ACC112 (cell line): Measurements from ENCODE around the gene ADK.
"Not testable (repeated sequence)": the region's sequence is repeated elsewhere in the genome, so short reads cannot be mapped to it uniquely, and the experiment has no call there.

Source experiments
- H2AFZ ChIP-seq: fragments of 200-600 bp; sonication (generic); one replicate; pipeline ENCODE4 v1.6.0; 2017; ENCODE audit warnings: antibody characterized with exemption, low read length; ENCODE audit not compliant: unreplicated experiment
- H3K27ac ChIP-seq: fragments of 200-600 bp; sonication (generic); 2 replicates; pipeline ENCODE4 v1.5.1; 2014; ENCODE audit warnings: low read depth, mild to moderate bottlenecking, antibody characterized with exemption, low read length, moderate library complexity
- H3K27me3 ChIP-seq: fragments of 200-600 bp; sonication (generic); 2 replicates; pipeline ENCODE4 v1.6.1; 2014; ENCODE audit warnings: mild to moderate bottlenecking, antibody characterized with exemption, low read length, moderate library complexity, mixed read lengths; ENCODE audit not compliant: insufficient read depth
- H3K36me3 ChIP-seq: fragments of 200-600 bp; sonication (generic); 2 replicates; pipeline ENCODE4 v1.6.1; 2016; ENCODE audit warnings: mild to moderate bottlenecking, antibody characterized with exemption, low read length, moderate library complexity, mixed read lengths; ENCODE audit not compliant: insufficient read depth
- H3K4me1 ChIP-seq: fragments of 200-600 bp; sonication (generic); one replicate; pipeline ENCODE4 v1.6.1; 2016; ENCODE audit warnings: low read length, mixed read lengths; ENCODE audit not compliant: insufficient read depth, unreplicated experiment, control insufficient read depth
- H3K4me3 ChIP-seq: fragments of 200-600 bp; sonication (generic); 2 replicates; pipeline ENCODE4 v1.5.1; 2014; ENCODE audit warnings: mild to moderate bottlenecking, low read depth, low read length
- H3K79me2 ChIP-seq: fragments of 200-600 bp; sonication (generic); one replicate; pipeline ENCODE4 v1.6.0; 2016; ENCODE audit warnings: low read length; ENCODE audit not compliant: control insufficient read depth, unreplicated experiment, insufficient read depth

ADK gene

GRCh38 chr10:74433993-74434392, 283.0 kb downstream of the ADK start:
- Histone ChIP-seq H3K27me3 (no peaks in the 10 kb centered on the region), H3K27ac (no peak overlapping the region), H3K4me1 (peaks cover 38% of the 10 kb centered on the region), H3K79me2 (no peaks in the 10 kb centered on the region), H2AFZ (no peak overlapping the region), H3K4me3 (no peak overlapping the region), H3K36me3 (no peaks in the 10 kb centered on the region)

- H2AFZ ChIP-seq, result no peak overlapping the region
- no peak overlapping the region for H3K4me3 ChIP-seq
- no peaks in the 10 kb centered on the region for H3K36me3 ChIP-seq
- H3K27me3 ChIP-seq, result no peaks in the 10 kb centered on the region
- no peak overlapping the region for H3K27ac ChIP-seq
- H3K79me2 ChIP-seq, result no peaks in the 10 kb centered on the region
- H3K4me1 ChIP-seq, result peaks cover 43% of the 10 kb centered on the region
These were observed 283.5 kb downstream of the ADK start for GRCh38 chr10:74434547-74434946.

GRCh38 chr10:74436523-74437170, 285.6 kb downstream of the ADK start:
- H3K4me1 ChIP-seq, result peaks cover 43% of the 10 kb centered on the region
- no peak overlapping the region for H3K27ac ChIP-seq
- H3K27me3 ChIP-seq, result no peaks in the 10 kb centered on the region

GRCh38 chr10:74437822-74438221, 286.8 kb downstream of the ADK start:
- no peaks in the 10 kb centered on the region; the same call in 1 of the 2 replicates for H3K36me3 ChIP-seq
- peak overlapping the region; percentile 25; the same call in 1 of the 2 replicates for H3K27ac ChIP-seq
- H3K79me2 ChIP-seq, result no peaks in the 10 kb centered on the region

More at GRCh38 chr10:74436523-74437170, 285.6 kb downstream of the ADK start:
- no peak overlapping the region for H3K4me3 ChIP-seq
- no peaks in the 10 kb centered on the region for H3K79me2 ChIP-seq
- no peak overlapping the region for H2AFZ ChIP-seq
- no peaks in the 10 kb centered on the region; the same call in 1 of the 2 replicates for H3K36me3 ChIP-seq

GRCh38 chr10:74439213-74439612, 288.2 kb downstream of the ADK start:
- no peaks in the 10 kb centered on the region for H3K27me3 ChIP-seq
- H3K4me3 ChIP-seq, result no peak overlapping the region
- H3K4me1 ChIP-seq, result peaks cover 25% of the 10 kb centered on the region
- H3K27ac ChIP-seq, result no peak overlapping the region
- no peaks in the 10 kb centered on the region; the same call in 1 of the 2 replicates for H3K36me3 ChIP-seq
- peak overlapping the region; percentile 35 for H2AFZ ChIP-seq
- no peaks in the 10 kb centered on the region for H3K79me2 ChIP-seq

More at GRCh38 chr10:74437822-74438221, 286.8 kb downstream of the ADK start:
- Histone ChIP-seq H2AFZ (no peak overlapping the region), H3K27me3 (no peaks in the 10 kb centered on the region), H3K4me3 (no peak overlapping the region), H3K4me1 (peaks cover 38% of the 10 kb centered on the region)

- Histone ChIP-seq H3K27me3 (no peaks in the 10 kb centered on the region), H3K27ac (no peak overlapping the region)
These were observed 294.5 kb downstream of the ADK start for GRCh38 chr10:74445493-74445892.

GRCh38 chr10:74450602-74451001, 299.6 kb downstream of the ADK start:
- H3K4me3 ChIP-seq, result no peak overlapping the region
- no peak overlapping the region for H2AFZ ChIP-seq
- no peaks in the 10 kb centered on the region for H3K79me2 ChIP-seq
- H3K36me3 ChIP-seq, result peaks cover 4% of the 10 kb centered on the region; the same call in 1 of the 2 replicates
- H3K27ac ChIP-seq, result no peak overlapping the region
- H3K27me3 ChIP-seq, result no peaks in the 10 kb centered on the region
- H3K4me1 ChIP-seq, result no peaks in the 10 kb centered on the region

More at GRCh38 chr10:74445493-74445892, 294.5 kb downstream of the ADK start:
- no peak overlapping the region for H3K4me3 ChIP-seq
- no peaks in the 10 kb centered on the region for H3K4me1 ChIP-seq
- H3K79me2 ChIP-seq, result no peaks in the 10 kb centered on the region
- no peaks in the 10 kb centered on the region; the same call in 1 of the 2 replicates for H3K36me3 ChIP-seq
- no peak overlapping the region for H2AFZ ChIP-seq

- Histone ChIP-seq H2AFZ (no peak overlapping the region), H3K4me1 (no peaks in the 10 kb centered on the region), H3K36me3 (peaks cover 4% of the 10 kb centered on the region; the same call in 1 of the 2 replicates), H3K27ac (no peak overlapping the region), H3K4me3 (no peak overlapping the region), H3K79me2 (no peaks in the 10 kb centered on the region), H3K27me3 (no peaks in the 10 kb centered on the region)
These were observed 300.3 kb downstream of the ADK start for GRCh38 chr10:74451127-74451829.

GRCh38 chr10:74453169-74453568, 302.1 kb downstream of the ADK start:
- Histone ChIP-seq H3K4me1 (no peaks in the 10 kb centered on the region), H3K27me3 (no peaks in the 10 kb centered on the region), H2AFZ (no peak overlapping the region), H3K36me3 (peaks cover 4% of the 10 kb centered on the region; the same call in 1 of the 2 replicates), H3K27ac (no peak overlapping the region), H3K4me3 (no peak overlapping the region), H3K79me2 (no peaks in the 10 kb centered on the region)

- H3K36me3 ChIP-seq, H3K27ac ChIP-seq, H3K4me1 ChIP-seq, H3K27me3 ChIP-seq, H2AFZ ChIP-seq, H3K4me3 ChIP-seq, H3K79me2 ChIP-seq: not testable (repeated sequence)
These were observed 306.5 kb downstream of the ADK start for GRCh38 chr10:74457478-74457877.

- no peak overlapping the region for H2AFZ ChIP-seq
- H3K36me3 ChIP-seq, result no peaks in the 10 kb centered on the region
- no peaks in the 10 kb centered on the region for H3K79me2 ChIP-seq
- H3K4me1 ChIP-seq, result peaks cover 4% of the 10 kb centered on the region
- H3K27ac ChIP-seq, result no peak overlapping the region
- no peak overlapping the region for H3K4me3 ChIP-seq
- H3K27me3 ChIP-seq, result no peaks in the 10 kb centered on the region
These were observed 309.8 kb downstream of the ADK start for GRCh38 chr10:74460812-74461211.
